Measurements from ENCODE around the gene ATG101.

- no peak for TF ChIP-seq EZH2phosphoT487 (IDR thresholded peaks at IDR 0.05; ENCODE audit: borderline replicate concordance)
- TF ChIP-seq, protein P1, sequence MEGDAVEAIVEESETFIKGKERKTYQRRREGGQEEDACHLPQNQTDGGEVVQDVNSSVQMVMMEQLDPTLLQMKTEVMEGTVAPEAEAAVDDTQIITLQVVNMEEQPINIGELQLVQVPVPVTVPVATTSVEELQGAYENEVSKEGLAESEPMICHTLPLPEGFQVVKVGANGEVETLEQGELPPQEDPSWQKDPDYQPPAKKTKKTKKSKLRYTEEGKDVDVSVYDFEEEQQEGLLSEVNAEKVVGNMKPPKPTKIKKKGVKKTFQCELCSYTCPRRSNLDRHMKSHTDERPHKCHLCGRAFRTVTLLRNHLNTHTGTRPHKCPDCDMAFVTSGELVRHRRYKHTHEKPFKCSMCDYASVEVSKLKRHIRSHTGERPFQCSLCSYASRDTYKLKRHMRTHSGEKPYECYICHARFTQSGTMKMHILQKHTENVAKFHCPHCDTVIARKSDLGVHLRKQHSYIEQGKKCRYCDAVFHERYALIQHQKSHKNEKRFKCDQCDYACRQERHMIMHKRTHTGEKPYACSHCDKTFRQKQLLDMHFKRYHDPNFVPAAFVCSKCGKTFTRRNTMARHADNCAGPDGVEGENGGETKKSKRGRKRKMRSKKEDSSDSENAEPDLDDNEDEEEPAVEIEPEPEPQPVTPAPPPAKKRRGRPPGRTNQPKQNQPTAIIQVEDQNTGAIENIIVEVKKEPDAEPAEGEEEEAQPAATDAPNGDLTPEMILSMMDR (conservative IDR thresholded peaks at IDR 0.05; ENCODE audit: low read length), result no peak
These were observed 53.1 kb downstream of the ATG101 start for GRCh38 chr12:52122904-52123303.

Measured in Loucy (cell line).